ENCODE data around the gene RPS27A. TPM values are rescaled to one million over a fixed set of nuclear protein-coding genes. Genes with fewer than 3 reads are reported as not detected.
A peak's percentile ranks its signal among the peaks of the same experiment; 100 is the strongest.
"Not testable (repeated sequence)": the region's sequence is repeated elsewhere in the genome, so short reads cannot be mapped to it uniquely, and the experiment has no call there.

Gene RPS27A
- total RNA-seq, result 100 to 1,000 TPM; 191 to 894 (median 676) TPM

- Histone ChIP-seq H3K27me3 (no peaks in the 10 kb centered on the region), H3K27ac (peak within 1 kb of the TSS; percentile 89 to 94 (median 92)), H3K9me3 (no peaks in the 10 kb centered on the region), H3K4me3 (peak within 1 kb of the TSS; percentile 55 to 94 (median 79)), H3K36me3 (peaks cover 9 to 37% (median 18%) of the 10 kb centered on the region in 4 donors), H3K4me1 (peaks cover 28 to 47% (median 34%) of the 10 kb centered on the region in 4 donors)
- peak; percentile 80 to 92 for TF ChIP-seq POLR2AphosphoS5 (IDR thresholded peaks at IDR 0.05)
- peak in 3 of 4 donors; percentile 86 to 87 (median 87) for TF ChIP-seq POLR2A (IDR thresholded peaks at IDR 0.05)
- TF ChIP-seq CTCF (IDR thresholded peaks at IDR 0.05), result peak in 4 of 6 experiments; percentile 6 to 20 (median 15)
- peak in 1 of 4 donors; percentile 58 for TF ChIP-seq EP300 (IDR thresholded peaks at IDR 0.05)
- peak; percentile 97 for ATAC-seq (ENCODE audit: low FRiP score in 2 of 2)
- WGBS, 2 donors, result 0% methylated on average over 23 to 37 of the region's 37 CpGs
- peak; percentile 93 for DNase-seq
Measured at GRCh38 chr2:55232084-55232862, at the start of gene RPS27A, which contains the start of gene CLHC1. Gene RPS27A, plus strand, starts transcription at chr2:55232688. Its CDS starts 137 bp downstream, at chr2:55232825. Gene CLHC1, minus strand, starts transcription at chr2:55232293. Its CDS starts 9,882 bp downstream, at chr2:55222411.

- ATAC-seq (ENCODE audit: low FRiP score in 2 of 2); H3K27ac ChIP-seq; H3K4me3 ChIP-seq; H3K4me1 ChIP-seq; DNase-seq; H3K27me3 ChIP-seq; H3K36me3 ChIP-seq; H3K9me3 ChIP-seq: not testable (repeated sequence)
- 88 to 96% methylated on average over 8 of the region's 8 CpGs for WGBS, 2 donors
Measured at GRCh38 chr2:55186837-55187236, 45.7 kb upstream of the RPS27A start.

- DNase-seq; H3K36me3 ChIP-seq; H3K4me1 ChIP-seq; ATAC-seq (ENCODE audit: low FRiP score in 2 of 2); H3K27ac ChIP-seq; H3K27me3 ChIP-seq; H3K4me3 ChIP-seq; H3K9me3 ChIP-seq: not testable (repeated sequence)
- WGBS, 2 donors, result 96 to 100% methylated on average over 2 of the region's 2 CpGs
Measured at GRCh38 chr2:55191888-55192287, 40.6 kb upstream of the RPS27A start.

- 88 to 98% methylated on average over 1 to 2 of the region's 2 CpGs for whole genome bisulfite sequencing, 2 donors
Measured at GRCh38 chr2:55196526-55196925, 36.0 kb upstream of the RPS27A start.

GRCh38 chr2:55200416-55200815 is 32.1 kb upstream of the RPS27A start:
- H3K4me1 ChIP-seq, result no peaks in the 10 kb centered on the region
- ATAC-seq (ENCODE audit: low FRiP score in 2 of 2) (no peak), DNase-seq (no peak)
- H3K27me3 ChIP-seq, result no peaks in the 10 kb centered on the region
- peaks cover 0 to 21% (median 0%) of the 10 kb centered on the region in 4 donors for H3K36me3 ChIP-seq
- no peak overlapping the region for H3K27ac ChIP-seq
- H3K9me3 ChIP-seq, result no peaks in the 10 kb centered on the region
- no peak for TF ChIP-seq POLR2A (IDR thresholded peaks at IDR 0.05)
- no peak for TF ChIP-seq CTCF (IDR thresholded peaks at IDR 0.05)
- no peak for TF ChIP-seq POLR2AphosphoS5 (IDR thresholded peaks at IDR 0.05)
- no peak for TF ChIP-seq EP300 (IDR thresholded peaks at IDR 0.05)
- no peak overlapping the region for H3K4me3 ChIP-seq
- WGBS, 2 donors, result 91 to 92% methylated on average over 1 of the region's 1 CpG

More at GRCh38 chr2:55196526-55196925, 36.0 kb upstream of the RPS27A start:
- Histone ChIP-seq H3K36me3 (peaks cover 0 to 12% (median 0%) of the 10 kb centered on the region in 4 donors), H3K4me3 (no peak overlapping the region), H3K9me3 (no peaks in the 10 kb centered on the region), H3K27me3 (no peaks in the 10 kb centered on the region), H3K27ac (no peak overlapping the region), H3K4me1 (no peaks in the 10 kb centered on the region)
- TF ChIP-seq POLR2A (IDR thresholded peaks at IDR 0.05) (no peak), CTCF (IDR thresholded peaks at IDR 0.05) (no peak), EP300 (IDR thresholded peaks at IDR 0.05) (no peak), POLR2AphosphoS5 (IDR thresholded peaks at IDR 0.05) (no peak)
- ATAC-seq (ENCODE audit: low FRiP score in 2 of 2) (no peak), DNase-seq (no peak)
